Neural progenitor cell (in vitro differentiated cells): ENCODE measurements around the gene IGHMBP2.

Source experiments
- EZH2 ChIP-seq: fragments of 200-600 bp; sonication (generic); IDR thresholded peaks from 2 replicates; pipeline ENCODE4 v1.6.1; 2017; ENCODE audit warnings: antibody characterized with exemption, mild to moderate bottlenecking, moderate library complexity
- EZH2phosphoT487 ChIP-seq: fragments of 200-600 bp; sonication (generic); IDR thresholded peaks from 2 replicates; pipeline ENCODE4 v1.6.1; 2017; ENCODE audit warnings: antibody characterized with exemption
- TF ChIP-seq, protein P1 (sequence below): fragments of 200-600 bp; sonication (generic); IDR thresholded peaks from 2 replicates; pipeline ENCODE4 v1.5.1; 2017; ENCODE audit warnings: antibody characterized with exemption, mild to moderate bottlenecking

DNA sequence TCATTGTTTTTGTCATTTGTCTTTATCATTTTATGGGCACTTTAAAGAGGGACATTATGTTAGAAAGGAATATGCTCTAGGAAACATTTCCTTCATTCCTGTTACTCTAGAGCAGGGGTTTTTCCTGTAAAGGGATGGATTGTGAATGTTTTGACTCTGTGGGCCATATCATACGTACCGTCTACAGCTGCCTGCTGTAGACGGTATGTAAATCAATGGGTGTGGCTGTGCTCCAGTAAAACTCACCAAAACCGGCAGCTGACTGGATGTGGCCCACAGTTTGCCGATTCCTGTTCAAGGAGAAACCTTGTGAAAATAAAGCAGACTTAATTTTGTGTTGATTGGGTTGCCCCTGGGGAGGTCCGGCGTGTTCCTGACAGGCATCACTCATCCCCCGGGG lies 7.3 kb downstream of the IGHMBP2 start:
- TF ChIP-seq, protein P1, sequence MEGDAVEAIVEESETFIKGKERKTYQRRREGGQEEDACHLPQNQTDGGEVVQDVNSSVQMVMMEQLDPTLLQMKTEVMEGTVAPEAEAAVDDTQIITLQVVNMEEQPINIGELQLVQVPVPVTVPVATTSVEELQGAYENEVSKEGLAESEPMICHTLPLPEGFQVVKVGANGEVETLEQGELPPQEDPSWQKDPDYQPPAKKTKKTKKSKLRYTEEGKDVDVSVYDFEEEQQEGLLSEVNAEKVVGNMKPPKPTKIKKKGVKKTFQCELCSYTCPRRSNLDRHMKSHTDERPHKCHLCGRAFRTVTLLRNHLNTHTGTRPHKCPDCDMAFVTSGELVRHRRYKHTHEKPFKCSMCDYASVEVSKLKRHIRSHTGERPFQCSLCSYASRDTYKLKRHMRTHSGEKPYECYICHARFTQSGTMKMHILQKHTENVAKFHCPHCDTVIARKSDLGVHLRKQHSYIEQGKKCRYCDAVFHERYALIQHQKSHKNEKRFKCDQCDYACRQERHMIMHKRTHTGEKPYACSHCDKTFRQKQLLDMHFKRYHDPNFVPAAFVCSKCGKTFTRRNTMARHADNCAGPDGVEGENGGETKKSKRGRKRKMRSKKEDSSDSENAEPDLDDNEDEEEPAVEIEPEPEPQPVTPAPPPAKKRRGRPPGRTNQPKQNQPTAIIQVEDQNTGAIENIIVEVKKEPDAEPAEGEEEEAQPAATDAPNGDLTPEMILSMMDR = no peak
- TF ChIP-seq EZH2phosphoT487 (no peak), EZH2 (no peak)
